Measurements from ENCODE around the gene DHRS4. TPM values are rescaled to one million over a fixed set of nuclear protein-coding genes. Genes with fewer than 3 reads are reported as not detected.

The DHRS4 gene
- total and polyA plus RNA-seq, 2 of the 13 experiments (the other 11 are each of a cell fraction or from before 2014, with no cell fraction given): 23.9 to 45.1 TPM

- TF ChIP-seq, protein P1, sequence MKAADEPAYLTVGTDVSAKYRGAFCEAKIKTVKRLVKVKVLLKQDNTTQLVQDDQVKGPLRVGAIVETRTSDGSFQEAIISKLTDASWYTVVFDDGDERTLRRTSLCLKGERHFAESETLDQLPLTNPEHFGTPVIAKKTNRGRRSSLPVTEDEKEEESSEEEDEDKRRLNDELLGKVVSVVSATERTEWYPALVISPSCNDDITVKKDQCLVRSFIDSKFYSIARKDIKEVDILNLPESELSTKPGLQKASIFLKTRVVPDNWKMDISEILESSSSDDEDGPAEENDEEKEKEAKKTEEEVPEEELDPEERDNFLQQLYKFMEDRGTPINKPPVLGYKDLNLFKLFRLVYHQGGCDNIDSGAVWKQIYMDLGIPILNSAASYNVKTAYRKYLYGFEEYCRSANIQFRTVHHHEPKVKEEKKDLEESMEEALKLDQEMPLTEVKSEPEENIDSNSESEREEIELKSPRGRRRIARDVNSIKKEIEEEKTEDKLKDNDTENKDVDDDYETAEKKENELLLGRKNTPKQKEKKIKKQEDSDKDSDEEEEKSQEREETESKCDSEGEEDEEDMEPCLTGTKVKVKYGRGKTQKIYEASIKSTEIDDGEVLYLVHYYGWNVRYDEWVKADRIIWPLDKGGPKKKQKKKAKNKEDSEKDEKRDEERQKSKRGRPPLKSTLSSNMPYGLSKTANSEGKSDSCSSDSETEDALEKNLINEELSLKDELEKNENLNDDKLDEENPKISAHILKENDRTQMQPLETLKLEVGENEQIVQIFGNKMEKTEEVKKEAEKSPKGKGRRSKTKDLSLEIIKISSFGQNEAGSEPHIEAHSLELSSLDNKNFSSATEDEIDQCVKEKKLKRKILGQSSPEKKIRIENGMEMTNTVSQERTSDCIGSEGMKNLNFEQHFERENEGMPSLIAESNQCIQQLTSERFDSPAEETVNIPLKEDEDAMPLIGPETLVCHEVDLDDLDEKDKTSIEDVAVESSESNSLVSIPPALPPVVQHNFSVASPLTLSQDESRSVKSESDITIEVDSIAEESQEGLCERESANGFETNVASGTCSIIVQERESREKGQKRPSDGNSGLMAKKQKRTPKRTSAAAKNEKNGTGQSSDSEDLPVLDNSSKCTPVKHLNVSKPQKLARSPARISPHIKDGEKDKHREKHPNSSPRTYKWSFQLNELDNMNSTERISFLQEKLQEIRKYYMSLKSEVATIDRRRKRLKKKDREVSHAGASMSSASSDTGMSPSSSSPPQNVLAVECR (CRISPR knock-in tag; IDR thresholded peaks at IDR 0.05; ENCODE audit: borderline replicate concordance): 0 out of 2 replicates have a peak, but pooled peaks have one; percentile 18
- TF ChIP-seq HDAC6 (IDR thresholded peaks at IDR 0.05; ENCODE audit: low read depth, low read length) (no peak), ZKSCAN8 (CRISPR knock-in tag; IDR thresholded peaks at IDR 0.05; ENCODE audit: borderline replicate concordance) (no peak), ZNF136 (CRISPR knock-in tag; IDR thresholded peaks at IDR 0.05; ENCODE audit: low read depth) (no peak), NR2F6 (IDR thresholded peaks at IDR 0.05) (peak; percentile 84), NR2F6 (CRISPR knock-in tag; IDR thresholded peaks at IDR 0.05) (peak; percentile 79), SRF (IDR thresholded peaks at IDR 0.05; ENCODE audit: low read depth, low read length) (no peak), SNAPC4 (CRISPR knock-in tag; IDR thresholded peaks at IDR 0.05) (no peak), HHEX (CRISPR knock-in tag; IDR thresholded peaks at IDR 0.05) (no peak), ZNF121 (CRISPR knock-in tag; IDR thresholded peaks at IDR 0.05) (no peak), ARNT2 (CRISPR knock-in tag; IDR thresholded peaks at IDR 0.05; ENCODE audit: low read depth) (no peak), YEATS2 (CRISPR knock-in tag; IDR thresholded peaks at IDR 0.05; ENCODE audit: borderline replicate concordance) (no peak), ZNF317 (CRISPR knock-in tag; IDR thresholded peaks at IDR 0.05) (no peak), RFX5 (IDR thresholded peaks at IDR 0.05; ENCODE audit: low read depth, low read length) (no peak), TRAFD1 (CRISPR knock-in tag; IDR thresholded peaks at IDR 0.05; ENCODE audit: borderline replicate concordance) (no peak), MIER2 (CRISPR knock-in tag; IDR thresholded peaks at IDR 0.05) (peak; percentile 59; the same call in 1 of the 2 replicates), NR2F2 (IDR thresholded peaks at IDR 0.05; ENCODE audit: borderline replicate concordance, low read depth) (peak; percentile 79; the same call in 1 of the 2 replicates), KLF13 (CRISPR knock-in tag; IDR thresholded peaks at IDR 0.05) (no peak), U2AF1 (optimal IDR thresholded peaks at IDR 0.05; ENCODE audit: low read depth, low read length) (no peak), ZFP36 (IDR thresholded peaks at IDR 0.05; ENCODE audit: borderline replicate concordance, low read depth, low read length, partially characterized antibody) (no peak)
These were observed 13.8 kb upstream of the DHRS4 start (continued) for GRCh38 chr14:23939607-23940326.
